Measurements from ENCODE around the gene DEAF1. TPM values are rescaled to one million over a fixed set of nuclear protein-coding genes. Genes with fewer than 3 reads are reported as not detected.
A peak's percentile ranks its signal among the peaks of the same experiment; 100 is the strongest.

DEAF1 gene
- total and polyA plus RNA-seq, 2 donors (not counting 3 experiments of a cell fraction or from before 2014, with no cell fraction given) = 43.6 to 55.7 TPM

DNA sequence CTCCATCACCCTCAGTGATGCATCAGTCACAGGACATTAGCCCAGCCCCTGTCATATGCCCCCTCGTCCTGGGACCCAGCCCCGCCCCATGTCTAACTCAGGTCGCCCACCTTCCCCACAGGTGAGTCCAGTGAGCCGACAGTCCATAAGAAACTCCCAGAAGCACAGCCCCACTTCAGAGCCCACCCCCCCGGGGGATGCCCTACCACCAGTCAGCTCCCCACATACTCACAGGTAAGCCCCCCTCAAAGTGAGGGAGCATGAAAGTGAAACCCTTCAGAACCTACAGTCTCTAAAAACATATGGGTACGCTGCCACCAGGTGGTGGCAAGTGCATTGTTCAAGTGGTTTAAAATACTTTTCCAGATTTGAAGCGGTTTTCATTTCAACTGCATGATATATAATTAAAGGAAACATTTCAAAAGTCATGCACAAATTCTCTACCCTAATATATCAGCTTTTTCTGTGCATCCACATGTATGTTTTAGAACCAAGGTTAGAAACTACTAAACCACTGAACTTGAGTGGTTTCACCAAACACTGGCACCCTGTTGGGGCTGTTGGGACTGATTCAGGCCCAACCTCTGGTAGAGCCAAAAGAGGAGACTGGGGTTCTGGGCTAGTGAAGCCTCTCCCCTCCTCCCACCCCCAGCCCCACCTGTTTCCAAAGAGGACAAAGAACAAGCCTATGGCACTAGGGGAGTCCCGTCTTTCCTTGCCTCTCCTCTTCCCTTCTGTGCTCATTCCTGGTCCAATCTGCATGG lies 28.3 kb upstream of the DEAF1 start:
- H3K4me3 ChIP-seq (replicated peaks in 1 of 3; ENCODE audit: insufficient read depth in 1 of 3, low read depth in 1 of 3, low read length in 3 of 3) = no peak overlapping the region
- H3K9ac ChIP-seq (replicated peaks; ENCODE audit: extremely low read depth, insufficient read depth, low read length) = no peak overlapping the region
- H3K9me3 ChIP-seq (replicated peaks; ENCODE audit: control insufficient read depth, insufficient read depth, low read length) = no peaks in the 10 kb centered on the region
- no peaks in the 10 kb centered on the region for H3K79me2 ChIP-seq (ENCODE audit: control insufficient read depth, insufficient read depth, low read length)
- FAIRE-seq = peak; percentile 96
- intact Hi-C loops (cut with micrococcal nuclease) (loop anchor here (1.0 kb wide), 1 partner anchor 61 kb away; no protein-coding TSS in a partner anchor), dilution Hi-C loops (cut with MboI; ENCODE audit: extremely low pct_ligation_motif_present, low sequenced_read_pairs) (no loop called here)
- no peaks in the 10 kb centered on the region for H3K36me3 ChIP-seq (ENCODE audit: control insufficient read depth in 2 of 2, extremely low read depth in 1 of 2, insufficient read depth in 2 of 2, low read length in 2 of 2)
- no peak for TF ChIP-seq MYC (IDR thresholded peaks at IDR 0.05; ENCODE audit: low read depth, low read length)
- TF ChIP-seq, protein P1, sequence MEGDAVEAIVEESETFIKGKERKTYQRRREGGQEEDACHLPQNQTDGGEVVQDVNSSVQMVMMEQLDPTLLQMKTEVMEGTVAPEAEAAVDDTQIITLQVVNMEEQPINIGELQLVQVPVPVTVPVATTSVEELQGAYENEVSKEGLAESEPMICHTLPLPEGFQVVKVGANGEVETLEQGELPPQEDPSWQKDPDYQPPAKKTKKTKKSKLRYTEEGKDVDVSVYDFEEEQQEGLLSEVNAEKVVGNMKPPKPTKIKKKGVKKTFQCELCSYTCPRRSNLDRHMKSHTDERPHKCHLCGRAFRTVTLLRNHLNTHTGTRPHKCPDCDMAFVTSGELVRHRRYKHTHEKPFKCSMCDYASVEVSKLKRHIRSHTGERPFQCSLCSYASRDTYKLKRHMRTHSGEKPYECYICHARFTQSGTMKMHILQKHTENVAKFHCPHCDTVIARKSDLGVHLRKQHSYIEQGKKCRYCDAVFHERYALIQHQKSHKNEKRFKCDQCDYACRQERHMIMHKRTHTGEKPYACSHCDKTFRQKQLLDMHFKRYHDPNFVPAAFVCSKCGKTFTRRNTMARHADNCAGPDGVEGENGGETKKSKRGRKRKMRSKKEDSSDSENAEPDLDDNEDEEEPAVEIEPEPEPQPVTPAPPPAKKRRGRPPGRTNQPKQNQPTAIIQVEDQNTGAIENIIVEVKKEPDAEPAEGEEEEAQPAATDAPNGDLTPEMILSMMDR (IDR thresholded peaks at IDR 0.05; ENCODE audit: extremely low read depth in 1 of 2, insufficient read depth in 1 of 2, low read depth in 1 of 2, low read length in 2 of 2) = peak; percentile 48 to 50
- H3K27me3 ChIP-seq (ENCODE audit: control insufficient read depth in 2 of 2, insufficient read depth in 2 of 2, low read length in 2 of 2) = peaks cover 22 to 23% of the 10 kb centered on the region in 2 experiments
- BruUV-seq (replicated peaks) = no TSS peak
- peaks cover 3% of the 10 kb centered on the region for H3K4me1 ChIP-seq (ENCODE audit: control insufficient read depth, extremely low read depth, insufficient read depth, low read length)
- peak; percentile 50 for DNase-seq (ENCODE audit: low read depth, low spot score)
- H3K9me1 ChIP-seq (replicated peaks; ENCODE audit: control insufficient read depth, extremely low read depth, insufficient read depth, low read length) = no peaks in the 10 kb centered on the region
- no peak overlapping the region for H2AFZ ChIP-seq (ENCODE audit: low read depth, low read length)
- no peak overlapping the region for H3K27ac ChIP-seq (ENCODE audit: insufficient read depth, low read depth, low read length)
- ChIA-PET CTCF (interaction anchor here (0.9 to 3.9 kb wide), 14 partner anchors 12 to 169 kb away, joined by 3 to 36 read pairs (median 5); partner anchors contain the start of genes DEAF1, EPS8L2, TALDO1 and TMEM80), POLR2A (no interaction called here)
- no peaks in the 10 kb centered on the region for H4K20me1 ChIP-seq (replicated peaks; ENCODE audit: control insufficient read depth, extremely low read depth, insufficient read depth, low read length)
- H3K4me2 ChIP-seq (ENCODE audit: insufficient read depth, low read length) = no peak overlapping the region

DNA sequence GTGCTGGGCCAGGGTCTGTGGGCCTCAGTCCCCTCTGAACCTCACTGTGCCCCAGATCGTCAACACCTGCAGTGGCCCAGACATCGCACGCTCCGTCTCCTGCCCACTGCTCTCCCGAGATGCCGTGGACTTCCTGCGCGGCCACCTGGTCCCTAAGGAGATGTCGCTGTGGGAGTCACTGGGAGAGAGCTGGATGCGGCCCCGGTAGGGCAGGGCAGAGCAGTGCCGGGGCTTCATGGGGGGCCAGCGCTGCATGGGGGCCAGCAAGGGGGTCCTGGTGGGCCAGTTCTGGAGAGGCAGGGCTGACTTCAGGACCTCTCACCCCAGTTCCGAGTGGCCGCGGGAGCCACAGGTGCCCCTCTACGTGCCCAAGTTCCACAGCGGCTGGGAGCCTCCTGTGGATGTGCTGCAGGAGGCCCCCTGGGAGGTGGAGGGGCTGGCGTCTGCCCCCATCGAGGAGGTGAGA lies 27.4 kb upstream of the DEAF1 start:
- DNase-seq (ENCODE audit: low read depth, low spot score) = no peak

More for the DNA sequence above, 27.4 kb upstream of the DEAF1 start:
- intact Hi-C loops (cut with micrococcal nuclease) = no loop called here
- CTCF ChIA-PET = interaction anchor here (0.9 to 3.9 kb wide), 14 partner anchors 8 to 168 kb away, joined by 3 to 36 read pairs (median 4); partner anchors contain the start of genes DEAF1, EPS8L2, LMNTD2 and TALDO1
- no TSS peak for BruUV-seq (replicated peaks)
- FAIRE-seq = no peak
- POLR2A ChIA-PET = no interaction called here
- H3K4me3 ChIP-seq (replicated peaks in 1 of 3; ENCODE audit: insufficient read depth in 1 of 3, low read depth in 1 of 3, low read length in 3 of 3) = no peak overlapping the region
- H3K27ac ChIP-seq (ENCODE audit: insufficient read depth, low read depth, low read length) = no peak overlapping the region
- H4K20me1 ChIP-seq (replicated peaks; ENCODE audit: control insufficient read depth, extremely low read depth, insufficient read depth, low read length) = no peaks in the 10 kb centered on the region
- no peaks in the 10 kb centered on the region for H3K9me1 ChIP-seq (replicated peaks; ENCODE audit: control insufficient read depth, extremely low read depth, insufficient read depth, low read length)
- dilution Hi-C loops (cut with MboI; ENCODE audit: extremely low pct_ligation_motif_present, low sequenced_read_pairs) = no loop called here
- no peaks in the 10 kb centered on the region for H3K9me3 ChIP-seq (replicated peaks; ENCODE audit: control insufficient read depth, insufficient read depth, low read length)
- no peak overlapping the region for H3K9ac ChIP-seq (replicated peaks; ENCODE audit: extremely low read depth, insufficient read depth, low read length)
- H3K79me2 ChIP-seq (ENCODE audit: control insufficient read depth, insufficient read depth, low read length) = no peaks in the 10 kb centered on the region
- TF ChIP-seq MYC (IDR thresholded peaks at IDR 0.05; ENCODE audit: low read depth, low read length) (no peak), JUN (IDR thresholded peaks at IDR 0.05; ENCODE audit: borderline replicate concordance, insufficient read depth, insufficient read length, low read depth) (no peak), EZH2 (IDR thresholded peaks at IDR 0.05; ENCODE audit: borderline replicate concordance, low read depth, low read length, severe bottlenecking) (no peak), POLR2A (IDR thresholded peaks at IDR 0.05; ENCODE audit: low read depth, low read length) (no peak), FOS (IDR thresholded peaks at IDR 0.05; ENCODE audit: borderline replicate concordance, insufficient read depth, low read length) (no peak), POLR2AphosphoS5 (IDR thresholded peaks at IDR 0.05; ENCODE audit: insufficient read depth, low read depth, low read length) (no peak), GATA2 (IDR thresholded peaks at IDR 0.05; ENCODE audit: insufficient read depth, insufficient read length, low read depth, low read length) (no peak)
- TF ChIP-seq, protein P1 (IDR thresholded peaks at IDR 0.05; ENCODE audit: extremely low read depth in 1 of 2, insufficient read depth in 1 of 2, low read depth in 1 of 2, low read length in 2 of 2) = no peak
- TF ChIP-seq, protein P2, sequence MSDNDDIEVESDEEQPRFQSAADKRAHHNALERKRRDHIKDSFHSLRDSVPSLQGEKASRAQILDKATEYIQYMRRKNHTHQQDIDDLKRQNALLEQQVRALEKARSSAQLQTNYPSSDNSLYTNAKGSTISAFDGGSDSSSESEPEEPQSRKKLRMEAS (IDR thresholded peaks at IDR 0.05; ENCODE audit: insufficient read depth, insufficient read length) = no peak
- H3K4me2 ChIP-seq (ENCODE audit: insufficient read depth, low read length) = no peak overlapping the region
- no peaks in the 10 kb centered on the region for H3K36me3 ChIP-seq (ENCODE audit: control insufficient read depth in 2 of 2, extremely low read depth in 1 of 2, insufficient read depth in 2 of 2, low read length in 2 of 2)
- H3K4me1 ChIP-seq (ENCODE audit: control insufficient read depth, extremely low read depth, insufficient read depth, low read length) = peaks cover 3% of the 10 kb centered on the region
- peaks cover 22 to 23% of the 10 kb centered on the region in 2 experiments for H3K27me3 ChIP-seq (ENCODE audit: control insufficient read depth in 2 of 2, insufficient read depth in 2 of 2, low read length in 2 of 2)
- H2AFZ ChIP-seq (ENCODE audit: low read depth, low read length) = no peak overlapping the region

Measured in endothelial cell of umbilical vein (primary cell).